NCI-H146 treated with DMSO at 0.1 percent for 48 hours (cell line): ENCODE measurements around the gene RPA3.

Experiments used
- DNase-seq: peaks from one replicate; lab custom pipeline; 2025; ENCODE audit not compliant: unreplicated experiment; lab: John Stamatoyannopoulos, UW

RPA3 gene

DNA sequence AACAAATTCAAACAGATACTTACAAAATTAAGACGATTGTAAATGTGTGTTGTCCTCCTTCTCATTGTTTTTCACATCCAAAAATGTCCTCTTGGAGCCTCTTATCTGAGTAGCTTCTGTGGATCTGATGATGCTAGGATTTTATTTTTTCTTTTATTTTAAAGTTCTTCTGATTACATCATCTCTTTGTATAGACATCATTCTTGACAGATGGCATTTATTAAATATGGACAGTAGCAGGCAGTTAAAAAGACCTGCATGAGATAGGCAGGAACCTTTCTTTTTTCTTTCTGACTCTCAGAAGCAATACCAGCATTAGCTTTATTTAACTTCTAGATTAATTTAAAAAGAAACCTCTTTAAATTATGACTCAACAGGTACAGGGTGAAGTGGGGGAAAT, at the start of gene RPA3:
Gene RPA3 (minus strand): TSS at position 116 of the 400 bp plus-strand sequence. CDS start 78,189 bp downstream, outside the sequence.
- DNase-seq = no peak

DNA sequence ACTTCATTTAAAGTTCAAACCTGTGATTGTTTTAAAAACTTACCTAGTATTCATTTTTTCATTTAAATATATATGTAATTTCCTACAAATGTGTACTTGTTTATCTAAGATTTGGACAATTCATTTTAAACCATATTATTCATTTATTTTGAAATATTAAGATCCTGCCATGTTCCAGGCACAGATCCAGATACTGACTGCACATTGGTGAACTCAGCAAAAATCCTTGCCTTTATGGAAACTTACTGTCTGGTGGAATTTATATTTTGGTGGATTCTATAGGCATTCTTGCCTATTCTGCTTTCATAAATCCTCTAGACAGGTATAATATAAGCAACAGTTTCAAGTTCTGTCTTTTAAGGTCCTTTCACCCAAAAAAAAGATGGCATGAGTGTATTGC, 48.3 kb upstream of the RPA3 start:
- DNase-seq = no peak

DNA sequence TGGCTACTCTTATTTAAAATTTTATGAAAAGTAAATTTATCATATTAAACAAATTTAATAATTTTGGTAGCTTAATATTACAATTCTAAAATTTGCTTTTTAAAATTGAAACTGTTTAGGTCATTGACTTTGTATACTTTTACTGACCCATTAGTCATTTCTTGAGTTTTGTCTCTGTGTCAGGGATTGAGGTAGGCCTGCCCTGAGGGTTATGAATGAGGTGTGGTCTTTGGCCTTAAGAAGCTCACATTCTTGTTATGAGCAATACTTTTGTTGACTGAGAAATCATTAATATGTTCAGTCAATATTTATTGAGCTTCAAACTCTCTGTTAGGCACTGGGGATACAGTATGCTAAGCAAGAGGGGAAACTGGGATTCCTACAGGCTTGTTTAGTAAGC, 47.0 kb upstream of the RPA3 start:
- no peak for DNase-seq

DNA sequence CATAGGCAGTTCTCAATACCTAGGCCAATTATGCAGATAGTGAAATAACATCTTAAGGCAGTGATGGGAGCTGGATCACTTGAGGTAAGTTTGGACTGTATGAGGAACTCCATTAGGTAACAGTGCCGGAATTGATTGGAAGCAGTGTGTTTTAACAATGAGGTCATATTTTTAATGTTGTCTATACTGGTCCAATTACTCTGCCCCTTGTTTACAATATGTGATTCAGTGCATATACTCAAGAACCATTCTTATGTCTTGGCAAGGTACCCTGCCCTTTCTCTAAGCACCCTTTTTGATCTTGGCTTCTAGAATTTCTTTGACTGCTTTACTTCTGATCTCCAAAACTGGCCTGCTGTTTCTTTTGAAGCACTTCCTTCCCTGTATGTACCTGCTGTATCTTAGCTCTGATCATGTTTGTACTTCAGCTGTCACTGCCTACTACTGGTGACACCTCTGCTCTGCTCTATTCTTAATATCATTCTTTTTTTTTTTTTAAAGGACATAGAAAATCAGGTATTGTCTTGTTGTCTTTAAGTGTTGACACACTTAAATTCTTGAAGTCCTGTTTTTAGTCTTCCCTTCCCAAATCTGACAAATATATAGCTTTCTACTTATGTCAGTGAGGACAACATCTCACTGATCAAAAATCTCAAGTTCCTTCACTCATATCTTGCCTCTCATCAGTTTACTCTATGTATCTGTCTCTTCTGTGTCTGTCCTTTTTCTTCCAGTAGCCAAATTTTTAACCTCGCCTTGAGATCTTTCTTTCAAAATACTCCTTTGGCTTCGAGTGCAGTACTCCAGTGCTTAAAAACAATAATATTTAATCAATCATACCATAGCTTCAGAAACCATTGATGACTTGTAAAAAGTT, 46.4 kb upstream of the RPA3 start:
- DNase-seq = no peak

DNA sequence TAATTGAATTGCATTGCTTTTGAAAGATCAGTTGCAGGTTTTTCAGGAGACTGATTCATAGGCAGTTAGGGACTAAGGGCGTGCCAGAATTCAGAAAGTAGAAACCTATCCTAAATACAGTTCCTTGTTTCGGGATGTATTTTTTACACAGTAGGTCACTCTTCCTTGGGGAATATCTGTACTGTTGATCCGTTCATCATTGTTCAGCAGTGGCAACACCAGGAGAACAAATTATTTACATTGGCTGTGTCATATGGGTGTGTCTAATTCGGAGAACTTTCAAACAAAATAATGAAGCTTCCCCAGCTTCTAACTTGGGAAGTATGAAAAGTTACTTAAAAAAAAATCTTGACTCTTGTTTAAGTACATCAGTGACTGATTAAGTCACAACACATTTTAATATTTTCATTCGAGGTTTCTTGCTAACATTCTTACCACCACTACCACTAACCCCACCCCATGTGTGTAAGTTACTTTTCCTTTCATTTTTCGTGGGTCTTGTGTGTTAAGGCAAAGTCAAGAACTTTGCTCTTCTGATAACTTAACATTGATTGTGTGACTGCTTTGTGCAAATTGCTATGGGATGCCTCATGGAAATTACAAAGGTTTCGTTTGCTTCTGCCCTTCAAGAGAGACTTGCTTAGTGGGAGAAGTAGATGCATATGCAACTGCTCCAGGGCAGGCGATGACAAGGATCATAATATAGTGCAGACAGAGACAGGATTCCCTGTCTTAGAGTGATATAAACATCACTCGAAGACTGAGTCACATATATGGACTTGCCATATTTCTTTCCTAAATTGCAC, 43.8 kb upstream of the RPA3 start:
- no peak for DNase-seq

DNA sequence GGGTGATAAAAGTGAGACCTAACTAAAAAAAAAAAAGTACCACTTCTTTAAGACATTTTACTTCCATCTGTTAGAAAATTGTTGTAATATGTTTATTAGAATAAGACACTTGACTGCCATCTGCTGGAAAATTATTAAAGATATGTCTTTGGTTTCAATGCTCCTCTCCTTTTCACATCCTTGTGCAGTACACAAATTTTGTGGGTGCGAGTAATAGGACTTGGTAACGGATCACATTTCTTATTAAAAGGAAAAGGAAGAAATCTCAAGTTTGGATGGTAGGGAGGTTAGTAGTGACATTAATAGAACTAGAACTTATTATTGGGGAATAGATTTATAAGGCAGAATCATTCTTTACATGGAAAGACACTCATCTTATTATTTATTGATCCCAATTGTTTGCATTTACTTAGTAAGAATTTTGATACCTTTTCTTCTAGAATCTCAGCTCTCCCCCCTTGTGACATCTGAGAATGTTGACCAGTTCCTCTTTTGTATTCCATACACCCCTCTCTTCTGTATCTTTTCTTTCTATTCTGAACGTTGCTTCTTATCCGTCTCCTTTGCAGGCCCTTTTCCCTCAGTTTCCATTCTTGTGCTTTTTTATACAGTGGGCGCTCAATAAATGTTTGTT, 43.0 kb upstream of the RPA3 start:
- DNase-seq = peak; percentile 20

DNA sequence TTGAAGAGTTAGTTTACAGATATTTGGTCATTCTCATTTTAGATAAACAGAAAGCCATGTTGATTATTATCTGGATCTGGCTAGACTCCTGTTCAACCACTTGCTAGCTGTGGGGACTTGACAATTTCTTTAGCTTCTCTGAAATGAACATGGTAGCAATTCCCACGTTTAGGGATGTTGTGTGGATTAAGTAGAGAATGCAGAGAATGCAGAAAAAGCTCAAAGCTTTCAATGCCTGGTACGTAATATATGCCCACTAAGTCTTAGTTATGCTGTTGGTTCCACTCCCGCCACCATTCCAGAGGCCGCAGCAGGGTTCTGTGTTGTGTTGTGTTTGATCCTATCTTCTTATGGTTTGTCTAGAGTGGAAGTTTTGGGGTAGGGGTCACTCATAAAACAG, 39.2 kb upstream of the RPA3 start:
- no peak for DNase-seq

DNA sequence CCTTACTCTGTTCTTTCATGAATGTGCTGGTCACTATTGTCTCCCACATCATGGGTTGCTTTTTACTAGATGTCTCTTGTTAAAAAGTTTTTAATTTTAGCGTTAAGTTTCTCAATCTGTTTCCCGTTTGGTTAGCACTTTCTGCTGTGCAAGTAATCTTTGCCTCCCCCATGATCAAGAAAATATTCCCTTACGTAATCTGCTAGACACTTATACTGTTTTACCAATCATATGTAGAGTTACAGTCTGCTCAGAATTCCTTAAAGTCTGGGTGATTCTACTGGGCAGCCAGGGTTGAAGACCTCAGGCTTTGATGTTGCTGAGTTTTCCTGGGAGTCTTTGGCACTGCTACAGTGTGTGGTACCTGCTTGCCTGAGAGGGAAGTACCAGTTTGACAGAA, 38.2 kb upstream of the RPA3 start:
- DNase-seq = no peak

DNA sequence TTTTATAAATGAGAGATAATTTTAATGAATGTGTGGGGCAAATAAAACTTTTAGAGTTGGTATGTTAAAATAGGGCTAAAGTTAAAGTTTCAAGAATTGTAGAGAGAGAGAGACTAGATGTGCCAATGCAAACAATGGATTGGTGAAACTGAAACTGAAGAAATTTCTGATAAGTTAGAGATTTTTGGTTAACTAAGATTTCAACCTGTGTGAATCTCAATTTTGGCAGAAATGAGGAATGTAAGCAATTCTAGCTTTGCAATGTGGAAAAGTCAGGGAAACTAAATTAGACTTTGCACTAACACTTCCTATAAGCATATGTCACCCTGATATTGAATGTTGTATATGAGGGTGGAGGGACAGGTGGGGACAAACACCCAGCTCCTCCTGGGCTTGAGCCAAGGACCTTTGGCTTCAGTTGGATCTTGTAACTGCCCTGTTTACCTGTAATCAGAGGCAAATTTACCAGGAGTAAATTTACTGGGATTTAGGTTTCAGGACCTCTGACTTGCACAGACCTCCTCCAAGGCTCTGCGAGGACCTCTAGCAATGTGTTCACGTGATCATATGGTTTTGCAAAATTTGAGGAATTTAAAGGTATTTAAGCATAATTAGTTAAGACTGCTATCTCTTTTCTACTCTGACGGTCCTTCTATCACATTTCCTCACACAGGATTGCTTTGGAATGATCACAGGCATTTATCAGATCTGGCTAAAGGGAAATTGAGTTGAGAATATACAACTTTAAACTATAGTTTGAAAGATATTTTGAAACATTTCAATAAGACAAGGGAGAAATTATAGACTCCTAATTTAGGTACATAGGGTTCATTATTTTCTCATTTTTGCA, 33.1 kb upstream of the RPA3 start:
- no peak for DNase-seq

DNA sequence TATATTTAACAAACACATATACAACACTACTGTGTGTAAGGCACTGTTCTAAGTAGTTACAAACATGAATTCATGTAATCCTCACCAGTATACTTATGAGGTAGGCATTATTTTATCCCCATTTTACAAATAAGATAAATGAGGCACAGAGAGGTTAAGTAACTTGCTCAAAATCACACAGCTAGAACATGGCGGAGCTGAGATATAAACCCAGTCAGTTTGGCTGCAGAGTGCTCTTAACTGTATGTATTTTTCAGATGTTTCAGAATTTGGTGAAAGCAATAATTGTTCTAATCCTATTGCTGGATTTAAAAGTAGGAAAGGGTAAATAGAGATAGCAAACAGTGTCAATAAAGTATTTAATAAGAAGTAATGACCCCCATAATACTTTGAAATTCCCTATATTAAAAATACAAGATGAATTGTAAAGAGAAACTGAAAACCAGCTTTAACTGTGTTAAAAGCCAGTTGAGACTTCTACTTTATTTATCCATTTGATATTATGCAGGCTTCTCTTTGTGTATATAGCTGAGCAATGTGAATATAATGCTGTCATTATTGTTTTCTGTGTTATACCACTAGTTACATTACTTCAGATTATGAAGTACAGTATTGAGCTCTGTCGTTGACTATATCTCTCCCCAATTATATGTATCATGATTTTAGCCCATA, 32.3 kb upstream of the RPA3 start:
- DNase-seq = no peak

DNA sequence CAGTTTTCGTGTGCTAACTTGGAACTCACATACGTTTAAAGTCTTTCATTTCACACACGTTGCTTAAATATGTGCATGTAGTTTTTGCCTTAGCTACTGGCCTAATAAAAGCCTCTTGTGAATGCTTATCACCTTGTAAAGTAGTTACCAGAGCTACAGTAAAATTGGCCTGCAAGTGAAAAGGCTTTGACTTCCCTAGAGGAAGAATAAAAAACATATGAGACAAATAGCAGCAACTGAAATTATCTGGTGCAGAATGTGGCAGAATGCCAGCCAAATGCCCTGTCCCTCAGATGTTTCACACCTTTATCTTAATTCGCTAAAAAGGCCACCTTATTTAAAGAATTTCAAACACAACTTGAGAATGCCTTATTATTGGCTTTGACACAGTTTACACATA, 28.1 kb upstream of the RPA3 start:
- no peak for DNase-seq

DNA sequence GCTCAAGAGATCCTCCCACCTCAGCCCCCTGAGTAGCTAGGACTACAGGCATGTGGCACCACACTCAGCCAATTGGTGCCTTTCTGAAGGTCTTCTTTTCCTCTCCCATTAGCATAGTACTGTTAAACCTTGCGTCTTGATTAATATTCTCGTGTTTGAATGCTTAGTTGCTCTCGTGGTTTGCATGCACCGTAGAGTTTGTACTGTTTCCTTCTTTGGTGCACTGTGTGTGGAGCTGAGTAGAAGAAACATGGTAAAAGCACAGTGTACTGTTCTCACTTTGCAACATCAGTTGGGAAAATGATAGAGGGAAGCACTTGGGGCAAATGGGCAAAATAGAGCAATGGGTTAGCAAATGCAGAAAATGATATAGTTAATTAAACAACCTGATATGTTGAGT, 27.6 kb upstream of the RPA3 start:
- DNase-seq = no peak

DNA sequence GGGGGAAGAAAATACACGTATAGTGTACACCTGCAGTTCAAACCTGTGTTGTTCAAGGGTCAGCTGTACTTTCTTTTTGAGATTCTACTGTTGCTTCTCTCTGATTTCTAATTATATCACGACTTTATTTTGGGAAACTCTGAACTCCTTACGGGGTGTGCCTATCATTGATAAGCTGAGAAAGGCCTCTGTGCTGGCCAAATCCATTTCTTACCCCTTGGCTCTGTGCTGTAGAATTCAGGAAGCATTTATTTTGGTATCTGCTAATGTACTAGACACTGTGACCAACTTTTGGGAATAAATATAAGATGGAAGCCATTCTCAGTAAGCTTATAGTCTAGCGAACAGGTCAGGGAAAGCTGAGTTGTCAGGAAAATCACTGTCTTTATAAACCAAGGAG, 26.9 kb upstream of the RPA3 start:
- no peak for DNase-seq

DNA sequence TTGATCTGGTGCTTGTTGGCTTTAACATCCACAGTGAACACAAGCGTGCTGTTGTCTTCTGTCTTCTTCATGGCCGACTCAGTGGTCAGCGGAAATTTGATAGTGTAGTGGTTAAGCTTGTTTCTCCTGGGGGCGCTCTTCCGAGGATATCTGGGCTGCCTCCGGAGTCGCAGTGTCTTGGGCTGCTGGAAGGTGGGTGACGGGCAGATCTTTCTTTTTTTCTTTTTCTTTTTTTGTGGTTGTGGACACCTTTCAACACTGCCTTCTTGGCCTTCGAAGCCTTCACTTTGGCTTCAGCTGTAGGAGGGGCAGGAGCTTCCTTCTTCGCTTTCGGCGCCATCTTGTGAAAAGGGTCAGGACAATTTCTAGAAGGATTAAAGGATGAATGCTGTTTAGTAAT, 23.8 kb upstream of the RPA3 start:
- no peak for DNase-seq

DNA sequence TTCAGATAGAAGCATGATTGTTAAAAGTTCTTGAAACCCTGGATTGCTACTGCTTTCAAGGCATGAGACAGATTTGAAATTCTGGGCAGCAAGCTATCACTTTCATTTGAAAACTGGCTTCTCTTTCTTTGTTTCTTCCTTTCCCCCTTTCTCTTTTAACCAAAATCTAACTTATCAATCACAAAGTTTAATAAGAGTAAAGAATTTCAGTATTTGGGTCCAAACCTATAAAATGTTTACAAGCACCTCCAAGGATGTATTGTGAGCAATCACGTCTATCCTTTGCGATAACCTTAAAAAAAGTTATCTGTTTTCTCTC, 21.6 kb upstream of the RPA3 start:
- DNase-seq = no peak

DNA sequence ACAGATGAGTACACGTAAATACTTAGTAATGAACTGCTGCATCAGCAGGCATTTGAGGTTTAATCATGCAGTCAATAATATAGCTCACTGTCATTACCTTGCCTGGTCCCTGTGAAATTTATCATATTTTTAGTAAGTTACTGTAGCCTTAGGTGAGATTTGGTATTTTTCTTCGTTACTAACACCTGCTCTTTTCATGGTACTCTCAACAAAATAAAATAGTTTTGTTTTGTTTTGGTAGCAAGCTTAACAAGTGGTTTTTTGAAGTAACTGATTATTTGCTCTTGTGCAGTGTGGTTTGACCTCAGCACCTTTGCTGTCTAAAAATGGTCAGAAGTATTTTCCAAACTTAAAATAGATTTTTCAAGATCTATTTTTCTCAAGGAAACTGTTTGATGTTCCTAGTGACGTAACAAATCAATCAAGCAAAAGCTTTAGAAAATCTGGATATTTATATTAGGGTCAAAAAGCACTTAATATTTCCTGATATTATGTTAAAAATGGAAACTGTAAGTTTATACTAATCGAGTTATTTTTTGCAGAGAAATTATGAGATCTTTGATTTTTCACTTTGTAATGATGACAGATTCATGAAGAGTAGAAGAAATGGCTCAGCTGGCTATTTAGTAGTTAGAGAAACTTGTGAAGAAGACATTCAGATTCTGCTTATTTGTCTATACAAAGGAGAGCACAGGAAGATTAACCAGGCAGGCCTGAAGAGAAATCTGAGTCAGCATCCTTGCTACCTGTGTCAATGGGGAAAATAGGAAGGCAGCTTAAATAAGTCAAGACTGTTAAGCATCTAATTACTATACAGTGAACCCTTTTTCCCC, 21.0 kb upstream of the RPA3 start:
- DNase-seq = no peak

DNA sequence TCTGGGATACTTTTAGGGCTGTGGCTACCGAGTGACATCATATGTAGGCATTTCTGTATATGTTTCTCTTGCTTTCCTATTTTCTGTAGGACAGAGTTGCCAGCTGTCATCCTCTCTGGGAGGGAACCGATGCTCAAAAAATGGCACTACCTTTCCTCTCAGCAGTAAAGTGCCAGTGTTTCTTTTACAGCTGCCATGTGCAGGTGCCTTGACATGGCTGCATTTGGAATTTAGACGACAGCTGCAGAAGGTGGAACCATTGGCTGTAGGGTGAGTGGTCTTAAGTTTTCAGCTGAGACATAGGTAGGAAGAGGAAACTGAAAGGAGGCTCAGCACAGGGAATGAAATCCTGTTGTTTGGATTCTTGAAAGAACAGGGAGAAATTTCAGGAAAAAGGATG, 20.2 kb upstream of the RPA3 start:
- no peak for DNase-seq

DNA sequence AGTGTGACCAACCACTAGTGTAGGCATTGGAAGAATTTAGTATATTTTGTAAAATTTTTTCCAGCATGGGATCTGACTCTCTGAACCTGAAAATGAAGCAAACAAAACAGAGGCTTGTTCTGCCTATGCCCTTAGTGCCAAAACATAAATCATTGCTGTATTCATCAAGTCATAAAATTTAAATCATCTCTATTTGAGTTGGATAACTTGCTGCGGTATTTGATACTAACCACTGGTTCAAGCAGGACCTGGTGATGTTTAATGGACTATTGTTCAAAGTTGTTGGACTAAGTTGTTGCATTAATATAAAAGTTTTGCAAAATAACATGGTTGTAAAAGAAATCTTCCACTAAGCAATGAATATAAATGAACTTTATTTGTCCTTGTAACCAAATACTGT, 19.8 kb upstream of the RPA3 start:
- DNase-seq = no peak

DNA sequence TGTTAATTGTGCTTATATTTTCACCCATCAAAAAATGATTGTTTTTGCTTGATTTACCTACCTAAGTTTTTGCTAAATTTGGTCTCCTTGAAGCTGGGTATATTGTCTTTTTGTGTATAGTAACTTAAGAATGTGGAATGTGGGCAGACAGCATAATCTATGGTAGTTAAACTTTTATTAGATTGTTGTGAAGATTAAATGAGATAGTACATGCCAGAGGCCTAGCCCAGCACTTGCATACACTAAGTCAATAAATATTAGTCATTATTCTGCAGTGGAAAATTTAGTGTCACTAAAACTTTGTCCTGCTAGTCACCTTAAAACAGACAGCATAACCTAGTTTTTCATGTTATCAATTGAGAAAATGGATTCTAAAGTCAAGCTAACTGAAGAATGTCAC, 19.3 kb upstream of the RPA3 start:
- no peak for DNase-seq

DNA sequence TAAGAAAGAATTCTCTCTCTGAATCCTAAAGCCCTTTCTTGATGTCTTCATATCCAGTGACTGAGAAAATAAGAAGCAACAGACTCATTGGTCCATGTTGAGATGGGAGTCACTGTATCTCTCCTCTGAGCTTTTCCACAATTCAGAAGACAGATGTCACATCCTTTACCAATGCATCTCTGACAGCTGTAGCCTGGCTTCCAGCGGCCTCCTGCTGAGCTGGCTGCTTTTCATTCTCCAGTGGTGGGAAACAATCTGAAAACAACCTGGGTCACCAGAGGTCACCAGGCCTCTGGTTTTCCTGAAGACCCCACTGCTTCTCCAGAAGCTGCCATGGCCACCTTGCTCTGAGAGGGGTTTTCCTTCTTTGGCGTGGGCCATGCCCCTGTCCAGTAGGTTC, 18.3 kb upstream of the RPA3 start:
- DNase-seq = peak; percentile 63
